NCI-H510A (cell line): ENCODE measurements around the gene PRXL2B.
"Not testable (repeated sequence)": the region's sequence is repeated elsewhere in the genome, so short reads cannot be mapped to it uniquely, and the experiment has no call there.

Source experiments
- DNase-seq: peaks from one replicate; lab custom pipeline; 2025; lab: John Stamatoyannopoulos, UW

Gene PRXL2B

GRCh38 chr1:2614145-2614544 lies 27.6 kb downstream of the PRXL2B start:
- no peak for DNase-seq

- no peak for DNase-seq
Measured at GRCh38 chr1:2617971-2618470, 31.4 kb downstream of the PRXL2B start.

- no peak for DNase-seq
Measured at GRCh38 chr1:2623571-2624337, 37.2 kb downstream of the PRXL2B start.

GRCh38 chr1:2624735-2625300 lies 38.2 kb downstream of the PRXL2B start:
- DNase-seq: no peak

- no peak for DNase-seq
Measured at GRCh38 chr1:2625311-2625710, 38.7 kb downstream of the PRXL2B start.

GRCh38 chr1:2625748-2626147 lies 39.2 kb downstream of the PRXL2B start:
- DNase-seq: not testable (repeated sequence)

- no peak for DNase-seq
Measured at GRCh38 chr1:2627746-2628145, 41.2 kb downstream of the PRXL2B start.

- no peak for DNase-seq
Measured at GRCh38 chr1:2628191-2628932, 41.8 kb downstream of the PRXL2B start.

- DNase-seq: no peak
Measured at GRCh38 chr1:2628933-2629626, 42.5 kb downstream of the PRXL2B start.

GRCh38 chr1:2629627-2630497 lies 43.3 kb downstream of the PRXL2B start:
- DNase-seq: no peak

- no peak for DNase-seq
Measured at GRCh38 chr1:2630498-2631135, 44.0 kb downstream of the PRXL2B start.

- DNase-seq: no peak
Measured at GRCh38 chr1:2631136-2632050, 44.8 kb downstream of the PRXL2B start.

- DNase-seq: no peak
Measured at GRCh38 chr1:2632051-2632430, 45.5 kb downstream of the PRXL2B start.

GRCh38 chr1:2632561-2633361 lies 46.2 kb downstream of the PRXL2B start, which contains the start of gene MMEL1:
TSS of gene MMEL1 (minus strand) at chr1:2633016. CDS start at chr1:2629484, 3,532 bp downstream.
- DNase-seq: no peak

GRCh38 chr1:2633366-2633935 lies 46.9 kb downstream of the PRXL2B start:
- no peak for DNase-seq

- DNase-seq: no peak
Measured at GRCh38 chr1:2633936-2634491, 47.4 kb downstream of the PRXL2B start.

- DNase-seq: no peak
Measured at GRCh38 chr1:2635361-2636010, 48.9 kb downstream of the PRXL2B start.

GRCh38 chr1:2636733-2637132 lies 50.2 kb downstream of the PRXL2B start:
- no peak for DNase-seq
